LNCaP clone FGC (cell line): ENCODE results near the gene SPDYE18.
A peak's percentile ranks its signal among the peaks of the same experiment; 100 is the strongest.
"Not testable (repeated sequence)": the region's sequence is repeated elsewhere in the genome, so short reads cannot be mapped to it uniquely, and the experiment has no call there.

Experiments
- DNase-seq: peaks from one replicate; pipeline ENCODE4 v3.0.0-alpha.2; 2011; ENCODE audit warnings: low read depth
- H3K4me3 ChIP-seq: 2 replicates; pipeline ENCODE4 v1.5.1; 2011; ENCODE audit warnings: mild to moderate bottlenecking, low read depth, low read length, control low read depth

The SPDYE18 gene

DNA sequence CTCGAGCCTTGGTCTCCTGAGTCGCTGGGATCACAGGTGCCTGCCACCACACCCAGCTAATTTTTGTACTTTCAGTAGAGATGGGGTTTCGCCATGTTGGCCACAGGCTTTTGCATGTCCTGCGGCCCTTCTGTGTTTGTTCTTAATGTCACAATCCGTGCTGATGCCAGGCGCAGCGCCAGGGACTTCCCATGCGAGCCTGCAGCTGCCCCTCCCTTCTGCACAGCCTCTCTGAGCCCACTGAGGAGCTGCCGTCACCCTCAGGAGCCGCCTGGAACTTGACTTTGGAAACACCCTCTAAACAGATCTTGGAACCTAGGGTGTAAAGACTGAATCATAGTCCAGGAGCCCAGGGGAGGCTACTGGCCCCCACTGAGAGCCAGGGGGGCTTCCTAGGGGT, 54.4 kb downstream of the SPDYE18 start:
- H3K4me3 ChIP-seq: not testable (repeated sequence)
- DNase-seq: peak; percentile 57

DNA sequence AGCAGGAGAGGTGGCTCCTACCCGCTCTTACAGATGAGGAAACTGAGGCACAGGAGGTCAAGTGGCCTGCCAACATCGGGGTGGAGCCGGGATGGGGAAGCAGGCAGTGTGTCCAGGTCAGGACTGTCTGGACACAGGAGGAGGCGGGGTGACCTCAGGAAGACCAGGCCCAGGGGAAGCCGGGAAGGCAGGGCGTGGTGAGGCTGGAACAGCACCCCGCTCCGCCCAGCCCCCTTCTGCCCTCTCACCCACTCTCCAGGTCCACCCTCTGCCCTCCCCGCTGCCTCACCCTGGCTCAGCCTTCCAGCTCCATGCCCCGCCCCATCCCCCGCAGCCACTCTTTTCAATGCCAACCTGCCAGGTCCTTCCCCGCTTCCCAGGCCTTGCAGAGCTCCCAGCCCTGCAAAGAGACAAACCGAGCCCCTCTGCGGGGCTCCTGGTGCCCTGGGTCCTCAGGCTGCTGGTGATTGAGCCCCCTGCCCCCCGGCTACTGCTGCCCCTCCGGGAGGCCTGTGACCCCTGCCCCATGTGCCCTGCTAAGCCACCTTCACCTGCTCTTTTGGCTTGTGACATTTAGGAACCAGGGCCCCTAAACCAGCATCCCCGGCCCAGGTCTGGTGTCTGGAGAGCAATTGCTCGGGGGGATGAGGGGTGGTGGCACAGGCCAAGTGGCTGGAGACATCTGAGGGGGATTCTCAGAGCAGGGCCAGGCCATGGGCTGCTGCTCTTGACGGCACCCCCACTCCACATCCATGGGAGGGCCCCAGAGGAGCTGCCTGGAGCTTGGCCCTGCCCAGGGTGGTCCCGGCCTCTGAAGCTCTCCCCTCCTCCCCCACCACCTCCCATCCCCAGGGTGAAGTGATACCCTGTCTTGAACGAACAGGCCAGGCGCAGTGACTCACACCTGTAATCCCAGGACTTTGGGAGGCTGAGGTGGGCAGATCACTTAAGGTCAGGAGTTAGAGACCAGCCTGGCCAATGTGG, 55.9 kb downstream of the SPDYE18 start:
- DNase-seq, H3K4me3 ChIP-seq: not testable (repeated sequence)

DNA sequence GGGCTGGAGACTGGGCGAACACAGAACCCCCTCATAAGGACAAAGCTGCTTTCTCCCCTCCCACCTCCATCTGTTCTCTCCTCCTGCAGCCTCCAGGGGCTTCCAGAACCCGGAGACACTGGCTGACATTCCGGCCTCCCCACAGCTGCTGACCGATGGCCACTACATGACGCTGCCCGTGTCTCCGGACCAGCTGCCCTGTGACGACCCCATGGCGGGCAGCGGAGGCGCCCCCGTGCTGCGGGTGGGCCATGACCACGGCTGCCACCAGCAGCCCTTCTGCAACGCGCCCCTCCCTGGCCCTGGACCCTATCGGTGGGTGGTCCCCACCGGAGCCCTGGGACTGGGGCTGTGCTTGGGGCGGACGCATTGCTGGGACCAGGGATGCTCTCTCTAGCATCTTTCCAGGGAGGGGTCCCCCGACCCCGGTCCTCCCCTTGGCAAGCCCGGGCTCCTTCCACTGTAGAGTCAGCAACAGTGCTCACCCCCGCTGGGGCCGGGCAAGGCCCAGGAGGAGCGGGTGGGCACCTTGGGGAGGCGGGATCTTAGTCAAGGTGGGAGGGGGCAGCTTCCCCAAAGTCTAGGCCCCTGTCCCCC, 56.8 kb downstream of the SPDYE18 start:
- DNase-seq, H3K4me3 ChIP-seq: not testable (repeated sequence)

DNA sequence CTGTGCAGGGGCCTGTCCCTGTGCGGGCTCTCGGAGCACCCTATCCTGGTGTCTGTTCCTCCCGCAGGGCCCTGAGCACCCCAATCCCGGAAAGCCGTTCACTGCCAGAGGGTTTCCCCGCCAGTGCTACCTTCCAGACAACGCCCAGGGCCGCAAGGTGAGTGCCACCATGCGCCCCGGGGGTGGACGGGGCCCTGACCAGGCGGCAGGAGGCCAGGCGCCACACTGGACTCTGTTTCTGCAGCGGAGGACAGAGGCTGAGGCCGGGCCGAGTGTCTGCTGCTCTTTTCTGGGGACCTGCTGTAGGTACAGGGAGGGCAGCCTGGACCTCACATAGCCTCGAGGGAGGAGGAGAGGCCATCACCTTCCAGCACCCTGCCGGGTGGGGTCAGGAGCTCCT, 58.2 kb downstream of the SPDYE18 start:
- DNase-seq, H3K4me3 ChIP-seq: not testable (repeated sequence)

DNA sequence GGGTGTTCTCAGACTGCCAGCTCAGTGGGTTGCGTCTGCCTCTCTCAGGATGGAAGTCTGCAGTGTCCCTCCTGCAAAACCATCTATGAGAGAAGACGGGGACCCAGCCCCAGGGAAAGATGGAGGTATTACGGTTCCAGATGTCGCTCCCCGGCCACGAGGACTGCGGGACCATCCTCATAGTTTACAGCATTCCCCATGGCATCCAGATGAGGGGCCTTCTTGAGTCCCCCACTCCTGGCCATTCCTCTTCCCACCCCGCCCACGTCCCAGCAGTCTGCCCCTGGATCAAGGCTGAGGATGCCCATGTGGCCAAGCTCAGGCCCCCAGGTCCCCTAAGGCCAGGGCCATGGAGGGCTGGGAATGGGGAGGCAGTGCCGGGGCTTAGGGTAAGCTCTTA, 59.1 kb downstream of the SPDYE18 start:
- not testable (repeated sequence) for DNase-seq, H3K4me3 ChIP-seq

DNA sequence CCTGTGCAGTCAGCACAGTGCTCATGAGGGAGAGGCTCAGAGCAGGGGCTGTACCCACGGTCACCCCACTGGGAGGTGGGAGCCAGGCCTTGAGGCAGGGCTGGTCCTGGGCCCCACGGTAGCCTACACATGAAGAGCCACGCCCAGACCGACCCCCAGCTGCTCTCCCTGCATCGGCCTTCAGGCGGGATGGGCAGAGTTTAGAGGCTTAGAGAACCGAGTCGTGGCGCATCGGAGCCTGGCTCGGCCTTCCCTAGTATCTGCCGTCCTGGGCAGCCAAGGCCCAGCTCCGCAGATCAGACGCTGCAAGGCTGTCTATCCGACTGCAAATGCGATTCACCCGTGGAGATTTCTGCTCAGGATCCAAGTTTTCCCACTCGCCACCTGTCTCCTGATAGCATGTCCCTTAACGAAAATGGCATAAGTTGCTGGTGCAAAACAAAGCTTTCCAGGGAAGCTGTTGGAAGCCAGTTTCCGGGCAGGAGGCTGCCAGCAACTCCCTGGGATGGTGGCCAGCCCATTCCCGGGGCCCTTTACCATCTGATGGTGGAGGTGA, 59.6 kb downstream of the SPDYE18 start:
- H3K4me3 ChIP-seq, DNase-seq: not testable (repeated sequence)

DNA sequence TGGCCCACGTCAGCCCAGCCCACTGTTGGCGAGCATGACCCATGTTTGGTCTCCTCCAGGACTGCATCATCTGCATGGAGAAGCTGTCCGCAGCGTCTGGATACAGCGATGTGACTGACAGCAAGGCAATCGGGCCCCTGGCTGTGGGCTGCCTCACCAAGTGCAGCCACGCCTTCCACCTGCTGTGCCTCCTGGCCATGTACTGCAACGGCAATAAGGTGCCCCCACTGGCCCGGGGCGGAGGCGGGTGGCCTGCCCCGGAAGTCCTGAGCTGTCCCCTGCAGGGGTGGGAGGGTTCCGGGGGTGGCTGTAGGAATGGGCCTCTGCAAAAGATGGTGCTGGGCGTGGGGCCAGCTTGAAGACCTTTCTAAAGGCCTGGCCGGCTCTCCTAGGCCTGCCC, 60.3 kb downstream of the SPDYE18 start:
- DNase-seq, H3K4me3 ChIP-seq: not testable (repeated sequence)
